ENCODE measurements around the gene USP5.

- TF ChIP-seq CTCF (IDR thresholded peaks at IDR 0.05) (no peak), POLR2AphosphoS5 (IDR thresholded peaks at IDR 0.05) (no peak), POLR2A (IDR thresholded peaks at IDR 0.05) (no peak)
Measured at GRCh38 chr12:6816598-6816997, 35.4 kb upstream of the USP5 start.
